Activated CD8-positive, alpha-beta memory T cell treated with anti-CD3 and anti-CD28 coated beads for 24 hours (primary cell): ENCODE data around the gene CRHBP.
"Not testable (repeated sequence)": the region's sequence is repeated elsewhere in the genome, so short reads cannot be mapped to it uniquely, and the experiment has no call there.

ENCODE experiments used
- DNase-seq: peaks from one replicate; pipeline ENCODE4 v3.0.0-alpha.2; 2020

CRHBP gene

GRCh38 chr5:76952795-76953536, at the start of gene CRHBP:
Gene CRHBP, plus strand, starts transcription at chr5:76953045. Its CDS starts 90 bp downstream, at chr5:76953135.
- no peak for DNase-seq

DNA sequence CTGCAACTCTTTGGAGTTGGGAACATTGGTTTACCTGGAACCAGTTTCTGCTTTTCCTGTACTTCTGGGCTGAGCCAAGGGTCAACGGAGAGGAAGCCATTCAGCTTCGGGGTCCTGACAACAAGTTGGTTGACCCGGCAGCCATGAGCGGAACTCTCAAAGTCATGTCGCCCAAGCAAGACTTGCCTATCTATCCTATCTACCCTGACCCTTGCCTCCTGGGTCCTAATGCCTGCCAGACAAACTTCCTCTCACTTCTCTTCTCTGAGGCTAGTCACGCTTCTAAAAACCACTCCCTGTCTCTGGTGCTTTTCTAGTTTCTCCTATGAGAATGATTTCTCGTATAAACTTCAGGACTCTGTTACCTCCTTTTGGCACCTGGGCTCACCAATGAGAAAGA, 44.7 kb upstream of the CRHBP start:
- DNase-seq = no peak

GRCh38 chr5:76910344-76910933, 42.4 kb upstream of the CRHBP start:
- not testable (repeated sequence) for DNase-seq

DNA sequence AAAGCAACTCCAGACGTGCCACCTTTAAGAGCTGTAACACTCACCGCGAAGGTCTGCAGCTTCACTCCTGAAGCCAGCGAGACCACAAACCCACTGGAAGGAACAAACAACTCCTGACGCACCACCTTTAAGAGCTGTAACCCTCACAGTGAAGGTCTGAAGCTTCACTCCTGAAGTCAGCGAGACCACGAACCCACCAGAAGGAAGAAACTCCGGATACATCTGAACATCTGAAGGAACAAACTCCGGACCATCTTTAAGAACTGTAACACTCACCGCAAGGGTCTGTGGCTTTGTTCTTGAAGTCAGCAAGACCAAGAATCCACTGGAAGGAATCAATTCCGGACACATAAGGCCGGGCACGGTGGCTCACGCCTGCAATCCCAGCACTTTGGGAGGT, 38.2 kb upstream of the CRHBP start:
- not testable (repeated sequence) for DNase-seq

GRCh38 chr5:76918539-76918938, 34.3 kb upstream of the CRHBP start:
- DNase-seq = no peak

GRCh38 chr5:76920491-76920890, 32.4 kb upstream of the CRHBP start:
- no peak for DNase-seq

- DNase-seq = no peak
Observed at GRCh38 chr5:76926329-76927105, 26.3 kb upstream of the CRHBP start.

- DNase-seq = no peak
Observed at GRCh38 chr5:76927961-76928360, 24.9 kb upstream of the CRHBP start.

DNA sequence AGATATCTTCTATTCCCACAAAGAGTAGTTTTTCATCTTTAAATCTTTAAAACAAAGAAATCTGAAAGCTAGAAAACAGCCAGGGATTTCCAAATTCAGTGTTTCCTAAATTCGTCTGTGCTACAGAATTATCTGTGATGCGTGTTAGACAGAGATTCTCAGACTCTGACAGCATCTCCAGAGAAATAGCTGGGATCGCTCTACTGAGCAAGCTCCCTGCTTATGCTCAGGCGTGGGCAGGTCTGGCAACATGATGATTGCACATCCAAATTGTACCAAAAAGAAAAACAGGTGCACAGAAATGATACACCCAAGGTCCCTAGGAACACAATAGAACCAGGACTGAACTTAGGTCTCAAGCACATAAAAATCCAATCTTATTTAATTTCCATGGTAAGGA, 22.8 kb upstream of the CRHBP start:
- no peak for DNase-seq

DNA sequence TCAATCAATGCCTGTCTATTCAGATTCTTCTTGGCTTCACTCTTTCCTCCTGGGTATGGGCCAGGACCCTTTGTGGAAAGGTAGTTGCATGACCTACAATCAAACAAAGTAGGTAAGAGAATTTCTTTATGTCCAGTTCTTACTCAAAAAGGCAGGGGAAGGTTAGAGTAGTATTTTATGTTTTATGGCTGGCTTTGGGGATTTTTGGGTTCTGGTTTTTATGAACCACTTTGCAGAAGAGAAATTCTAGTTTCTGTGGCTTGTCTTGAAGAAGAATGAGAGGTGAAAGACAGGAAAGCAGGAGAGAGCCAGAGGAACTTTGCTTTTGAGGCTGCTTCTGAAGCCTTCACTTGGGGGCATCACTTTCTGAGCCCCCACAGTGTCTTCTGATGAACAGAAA, 14.7 kb upstream of the CRHBP start:
- no peak for DNase-seq

DNA sequence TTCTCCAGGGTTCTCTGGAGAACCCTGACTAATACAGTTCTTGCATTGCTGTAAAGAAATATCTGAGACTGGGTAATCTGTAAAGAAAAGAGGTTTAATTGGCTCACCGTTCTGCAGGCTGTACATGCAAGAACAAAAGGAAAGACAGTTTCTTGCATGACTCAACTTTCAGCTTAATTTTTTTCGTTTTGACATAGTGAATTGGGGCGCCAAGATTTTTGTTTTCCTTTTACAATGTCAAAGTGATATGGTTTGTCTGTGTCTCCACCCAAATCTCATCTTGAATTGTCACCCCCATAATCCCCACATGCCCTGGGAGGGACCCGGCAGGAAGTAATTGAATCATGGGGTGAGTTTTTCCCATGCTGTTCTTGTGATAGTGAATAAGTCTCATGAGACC, 11.8 kb upstream of the CRHBP start:
- no peak for DNase-seq

DNA sequence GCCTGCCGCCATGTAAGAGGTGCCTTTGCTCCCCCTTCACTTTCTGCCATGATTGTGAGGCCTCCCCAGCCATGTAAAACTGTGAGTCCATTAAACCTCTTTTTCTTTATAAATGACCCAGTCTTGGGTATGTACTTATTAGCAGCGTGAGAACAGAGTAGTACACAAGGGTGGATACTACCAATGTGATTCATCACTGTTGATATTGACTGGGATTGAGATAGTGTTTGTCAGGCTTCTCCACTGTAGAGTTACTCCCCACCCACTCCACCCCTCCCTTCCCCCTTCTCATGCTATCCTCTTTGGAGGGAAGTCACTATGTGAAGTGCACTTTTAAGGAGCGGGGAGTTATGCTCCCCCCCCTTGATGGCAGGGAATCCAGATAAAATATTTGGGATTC, 11.4 kb upstream of the CRHBP start:
- DNase-seq = no peak

GRCh38 chr5:76942581-76942980, 10.3 kb upstream of the CRHBP start:
- no peak for DNase-seq

- DNase-seq = no peak
Observed at GRCh38 chr5:76943006-76943405, 9.8 kb upstream of the CRHBP start.

GRCh38 chr5:76944638-76945037, 8.2 kb upstream of the CRHBP start:
- DNase-seq = no peak

DNA sequence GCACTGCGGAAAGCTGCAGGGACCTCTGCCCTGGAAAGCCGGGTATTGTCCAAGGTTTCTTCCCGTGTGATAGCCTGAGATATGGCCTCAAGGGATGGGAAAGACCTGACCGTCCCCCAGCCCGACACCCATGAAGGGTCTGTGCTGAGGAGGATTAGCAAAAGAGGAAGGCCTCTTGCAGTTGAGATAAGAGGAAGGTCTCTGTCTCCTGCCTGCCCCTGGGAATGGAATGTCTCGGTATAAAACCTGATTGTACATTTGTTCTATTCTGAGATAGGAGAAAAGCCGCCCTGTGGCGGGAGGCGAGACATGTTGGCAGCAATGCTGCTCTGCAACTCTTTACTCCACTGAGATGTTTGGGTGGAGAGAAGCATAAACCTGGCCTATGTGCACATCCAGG, 7.6 kb upstream of the CRHBP start:
- not testable (repeated sequence) for DNase-seq

- no peak for DNase-seq
Observed at GRCh38 chr5:76946090-76946489, 6.8 kb upstream of the CRHBP start.

DNA sequence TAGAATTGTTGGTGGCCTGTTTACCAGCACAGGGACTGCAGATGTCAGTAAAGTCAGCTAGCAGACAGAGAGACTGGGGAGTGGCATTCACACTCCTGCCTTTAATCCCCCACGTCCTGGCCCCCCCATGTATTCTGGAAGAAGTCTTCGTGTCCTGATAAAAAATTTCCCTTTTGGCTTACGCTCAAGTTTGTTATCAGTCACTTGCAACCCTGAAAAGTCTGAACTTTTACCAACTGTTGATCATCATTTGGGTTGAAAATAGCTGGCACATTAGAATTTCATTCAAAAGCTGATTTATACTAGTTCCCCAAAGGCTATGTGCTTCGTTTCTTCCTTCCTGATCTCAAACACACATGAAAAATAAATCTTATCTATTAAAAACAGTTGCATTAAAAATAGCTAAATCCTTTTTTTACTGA, 5.8 kb upstream of the CRHBP start:
- DNase-seq = no peak

DNA sequence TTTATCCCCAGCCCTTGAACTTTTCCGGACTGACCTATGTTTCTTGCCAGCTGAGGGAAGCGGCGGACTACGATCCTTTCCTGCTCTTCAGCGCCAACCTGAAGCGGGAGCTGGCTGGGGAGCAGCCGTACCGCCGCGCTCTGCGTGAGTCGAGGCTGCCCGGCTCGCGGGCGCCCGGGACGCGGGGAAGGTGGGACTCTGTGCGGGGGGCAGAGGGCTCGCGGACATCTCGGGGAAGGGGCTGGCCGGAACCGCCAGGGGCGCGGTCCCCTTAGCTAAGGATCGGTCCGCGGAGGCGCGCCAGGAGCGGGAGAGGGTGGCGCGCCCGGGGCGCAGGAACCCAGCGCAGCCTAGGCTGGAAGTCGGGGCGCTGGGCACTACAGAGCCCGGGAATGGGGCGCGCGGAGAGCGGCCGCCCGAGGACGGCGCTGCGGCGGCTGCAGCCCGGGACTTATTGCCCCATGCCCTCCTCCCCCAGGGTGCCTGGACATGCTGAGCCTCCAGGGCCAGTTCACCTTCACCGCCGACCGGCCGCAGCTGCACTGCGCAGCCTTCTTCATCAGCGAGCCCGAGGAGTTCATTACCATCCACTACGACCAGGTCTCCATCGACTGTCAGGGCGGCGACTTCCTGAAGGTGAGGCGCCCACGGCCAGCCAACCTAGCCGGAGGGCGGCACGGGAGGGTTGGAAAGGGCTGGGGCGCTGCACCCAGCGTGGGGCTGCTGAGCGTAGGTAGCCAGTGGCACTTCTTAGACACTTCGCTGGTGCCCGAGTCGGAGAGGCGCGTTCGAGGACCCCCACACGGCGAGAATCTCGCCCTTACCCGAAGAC, 922 bp downstream of the CRHBP start:
- DNase-seq = no peak

DNA sequence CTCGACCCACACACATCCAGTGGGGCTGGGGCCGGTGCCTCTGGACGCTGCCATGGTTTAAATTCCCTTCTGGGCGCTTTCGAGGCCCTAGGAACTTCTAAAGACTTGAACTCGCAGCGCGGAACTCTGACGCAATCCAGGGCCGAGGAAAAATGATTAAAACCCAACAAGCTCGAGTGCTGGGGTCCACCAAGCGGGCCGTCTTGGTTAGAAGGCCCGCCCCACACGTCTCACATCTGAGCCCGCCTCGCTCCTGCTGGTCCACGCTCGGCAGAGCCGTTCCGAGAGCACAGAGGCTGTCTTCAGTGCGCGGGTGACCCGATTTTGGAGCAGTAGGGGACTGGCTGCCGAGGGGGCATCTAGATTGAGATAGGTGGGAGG, 1.5 kb downstream of the CRHBP start:
- no peak for DNase-seq

DNA sequence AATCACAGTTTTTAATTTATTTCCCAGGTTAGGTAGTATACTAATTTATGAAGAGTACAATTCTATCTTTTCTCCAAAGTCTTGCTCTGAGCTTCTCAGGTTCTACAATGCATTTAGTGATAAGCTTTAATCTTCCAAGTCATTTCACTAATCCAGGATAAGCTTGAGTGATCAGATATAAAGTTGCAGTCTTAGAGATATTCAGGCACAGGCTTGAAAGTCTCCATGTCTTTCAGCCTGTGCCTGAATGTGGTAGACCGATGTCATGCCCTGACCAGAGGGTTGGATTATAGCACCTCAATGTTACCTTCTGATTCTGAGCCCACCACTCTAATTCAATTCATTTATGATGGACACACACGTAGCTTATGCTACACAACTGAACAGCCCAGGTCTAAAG, 3.2 kb downstream of the CRHBP start:
- DNase-seq = no peak

DNA sequence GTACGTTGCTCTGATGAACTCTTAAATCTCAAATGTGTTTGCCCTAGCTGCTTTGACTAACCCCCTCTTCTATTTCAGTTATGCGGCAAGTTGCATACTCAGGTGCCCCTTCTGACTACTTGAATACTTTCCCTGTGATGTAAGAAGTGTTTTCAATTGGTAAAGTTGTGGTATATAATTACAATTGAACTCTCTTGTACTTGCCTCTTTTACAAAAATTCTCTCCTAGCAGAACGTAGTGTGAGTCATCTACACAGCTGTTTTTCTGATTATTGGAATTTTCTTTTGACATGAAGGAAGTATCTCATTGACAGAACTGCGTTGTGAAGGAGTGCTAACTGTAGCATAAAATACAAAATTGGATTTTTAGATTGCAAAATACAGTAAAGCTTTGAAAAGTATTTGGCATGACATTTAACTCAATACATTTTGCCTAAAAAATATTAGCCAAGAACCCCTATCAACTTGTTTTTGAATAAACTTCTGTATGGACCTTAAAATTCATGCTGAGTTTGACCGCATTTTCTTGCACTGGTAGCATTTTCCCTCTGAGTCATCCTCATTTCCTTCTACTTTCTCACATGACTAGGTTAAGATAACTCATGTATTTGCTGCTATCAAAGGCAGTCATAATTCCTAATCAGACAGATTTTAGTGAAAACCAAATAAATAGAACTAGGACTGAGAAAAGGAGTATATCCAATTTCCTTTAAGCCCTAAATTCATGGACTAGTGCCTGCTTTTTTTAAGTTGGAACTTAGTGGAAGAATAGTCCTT, 6.3 kb downstream of the CRHBP start:
- no peak for DNase-seq
